ENCODE results near the gene CLEC14A. TPM values are rescaled to one million over a fixed set of nuclear protein-coding genes. Genes with fewer than 3 reads are reported as not detected.

The CLEC14A gene
- total RNA-seq: 10 to 100 TPM in 1 of 6 experiments, 1 to 10 TPM in 5; 3.2 to 11.6 (median 5.6) TPM
- long read RNA-seq, partial matches to known transcripts: 0 of 1 reads
- long read RNA-seq, other reads (novel, unspliced or antisense): 0 of 1 reads

- H3K27me3 ChIP-seq: no peaks in the 10 kb centered on the region
- TF ChIP-seq POLR2A (IDR thresholded peaks at IDR 0.05) (no peak), CTCF (IDR thresholded peaks at IDR 0.05) (no peak)
- H3K4me1 ChIP-seq: peaks cover 0 to 6% (median 0%) of the 10 kb centered on the region in 4 donors
- no peaks in the 10 kb centered on the region for H3K36me3 ChIP-seq
- intact Hi-C loops (cut with DNase I): no loop called here
- no peaks in the 10 kb centered on the region for H3K9me3 ChIP-seq
- 16% methylated on average over 19 of the region's 68 CpGs for WGBS (ENCODE audit: insufficient coverage, low coverage, low lambda C conversion rate, missing lambda C conversion rate)
- peak; percentile 68 to 83 (median 76) for ATAC-seq
- peak within 1 kb of the TSS; percentile 32 to 46 (median 40) for H3K4me3 ChIP-seq
- H3K27ac ChIP-seq: peak within 1 kb of the TSS; percentile 52 to 63 (median 53)
- peak; percentile 58 to 62 (median 59) for DNase-seq
These were observed at the start of gene CLEC14A for GRCh38 chr14:38255673-38256532. CLEC14A (minus strand) TSS chr14:38256093; CDS start chr14:38256022, 71 bp downstream.

GRCh38 chr14:38302966-38303365 is 47.1 kb upstream of the CLEC14A start:
- no peaks in the 10 kb centered on the region for H3K36me3 ChIP-seq
- H3K4me3 ChIP-seq: no peak overlapping the region
- TF ChIP-seq CTCF (IDR thresholded peaks at IDR 0.05) (no peak), POLR2A (IDR thresholded peaks at IDR 0.05) (no peak)
- 94% methylated on average over 1 of the region's 1 CpG for WGBS (ENCODE audit: insufficient coverage, low coverage, low lambda C conversion rate, missing lambda C conversion rate)
- H3K4me1 ChIP-seq: no peaks in the 10 kb centered on the region
- DNase-seq: no peak
- no peaks in the 10 kb centered on the region for H3K9me3 ChIP-seq
- no peak for ATAC-seq
- H3K27me3 ChIP-seq: no peaks in the 10 kb centered on the region
- H3K27ac ChIP-seq: no peak overlapping the region
- intact Hi-C loops (cut with DNase I): no loop called here

- Histone ChIP-seq H3K27me3 (no peaks in the 10 kb centered on the region), H3K36me3 (no peaks in the 10 kb centered on the region), H3K4me3 (no peak overlapping the region), H3K9me3 (no peaks in the 10 kb centered on the region), H3K27ac (no peak overlapping the region), H3K4me1 (no peaks in the 10 kb centered on the region)
- no peak for TF ChIP-seq CTCF (IDR thresholded peaks at IDR 0.05)
- no peak for TF ChIP-seq POLR2A (IDR thresholded peaks at IDR 0.05)
- WGBS (ENCODE audit: insufficient coverage, low coverage, low lambda C conversion rate, missing lambda C conversion rate): 100% methylated on average over 2 of the region's 2 CpGs
- DNase-seq: no peak
- ATAC-seq: no peak
- intact Hi-C loops (cut with DNase I): no loop called here
These were observed 46.1 kb upstream of the CLEC14A start for GRCh38 chr14:38302034-38302433.

GRCh38 chr14:38297681-38298080 is 41.8 kb upstream of the CLEC14A start:
- WGBS (ENCODE audit: insufficient coverage, low coverage, low lambda C conversion rate, missing lambda C conversion rate): 92% methylated on average over 1 of the region's 1 CpG
- DNase-seq: no peak
- no peak for TF ChIP-seq POLR2A (IDR thresholded peaks at IDR 0.05)
- TF ChIP-seq CTCF (IDR thresholded peaks at IDR 0.05): no peak

More at GRCh38 chr14:38297681-38298080, 41.8 kb upstream of the CLEC14A start:
- no peak overlapping the region for H3K4me3 ChIP-seq
- no peaks in the 10 kb centered on the region for H3K27me3 ChIP-seq
- H3K27ac ChIP-seq: no peak overlapping the region
- no peaks in the 10 kb centered on the region for H3K36me3 ChIP-seq
- intact Hi-C loops (cut with DNase I): no loop called here
- no peaks in the 10 kb centered on the region for H3K4me1 ChIP-seq
- ATAC-seq: no peak
- H3K9me3 ChIP-seq: no peaks in the 10 kb centered on the region

Measured in right lobe of liver (tissue), 6 donors.